A549 (cell line): ENCODE results near the gene EML1. TPM values are rescaled to one million over a fixed set of nuclear protein-coding genes. Genes with fewer than 3 reads are reported as not detected.

Source experiments
- BHLHE40 ChIP-seq: IDR thresholded peaks from 2 replicates; pipeline ENCODE4 v1.6.1; 2012; ENCODE audit warnings: low read depth, low read length, inconsistent platforms
- CBX2 ChIP-seq: fragments of 200-600 bp; sonication (generic); IDR thresholded peaks from 2 replicates; pipeline ENCODE4 v1.6.1; 2016; ENCODE audit warnings: low read depth, mild to moderate bottlenecking, borderline replicate concordance
- CBX8 ChIP-seq: fragments of 200-600 bp; sonication (generic); IDR thresholded peaks from 2 replicates; pipeline ENCODE4 v1.6.1; 2016
- CEBPB ChIP-seq, 2 experiments: fragments of >200 bp in 1 of 2; sonication (Bioruptor Twin) in 1 of 2; formaldehyde crosslinking in 1 of 2; IDR thresholded peaks; 2 replicates each; pipeline ENCODE4 v1.6.1; 2012 to 2016
- CHD2 ChIP-seq: fragments of 150-350 bp; IDR thresholded peaks from 2 replicates; pipeline ENCODE4 v1.6.1; 2014; ENCODE audit warnings: low read length; ENCODE audit not compliant: partially characterized antibody
- CHD4 ChIP-seq: fragments of 200-600 bp; sonication (generic); IDR thresholded peaks from 2 replicates; pipeline ENCODE4 v1.6.1; 2016; ENCODE audit warnings: antibody characterized with exemption, mild to moderate bottlenecking, borderline replicate concordance
- CTCF ChIP-seq: fragments of >200 bp; sonication (Bioruptor Twin); formaldehyde crosslinking; IDR thresholded peaks from 3 replicates; pipeline ENCODE4 v1.5.1; 2016
- EHF ChIP-seq: fragments of 250-450 bp; sonication (Bioruptor Pico); IDR thresholded peaks from 2 replicates; pipeline ENCODE4 v1.5.0; 2020; ENCODE audit warnings: mild to moderate bottlenecking
- EP300 ChIP-seq, 2 experiments: fragments of >200 bp; sonication (Bioruptor Twin); formaldehyde crosslinking; IDR thresholded peaks; 2 replicates in 1 of 2; 3 replicates in 1 of 2; pipeline ENCODE4 v1.6.1; 2016 to 2017
- ESRRA ChIP-seq: fragments of 150-350 bp; IDR thresholded peaks from 2 replicates; pipeline ENCODE4 v1.6.1; 2014; ENCODE audit warnings: mild to moderate bottlenecking, low read length, borderline replicate concordance
- FOSB ChIP-seq: fragments of 250-450 bp; sonication (Bioruptor Pico); IDR thresholded peaks from 2 replicates; pipeline ENCODE4 v1.5.0; 2020; ENCODE audit warnings: mild to moderate bottlenecking, moderate library complexity
- HOXA7 ChIP-seq: fragments of 250-450 bp; sonication (Bioruptor Pico); IDR thresholded peaks from 2 replicates; pipeline ENCODE4 v1.5.0; 2020; ENCODE audit warnings: mild to moderate bottlenecking, moderate library complexity
- HOXB13 ChIP-seq: fragments of 250-450 bp; sonication (Bioruptor Pico); IDR thresholded peaks from 2 replicates; pipeline ENCODE4 v1.5.0; 2020; ENCODE audit warnings: low read depth, mild to moderate bottlenecking, moderate library complexity
- HOXB5 ChIP-seq: fragments of 250-450 bp; sonication (Bioruptor Pico); IDR thresholded peaks from 2 replicates; pipeline ENCODE4 v1.5.0; 2020; ENCODE audit warnings: mild to moderate bottlenecking, moderate library complexity
- KDM1A ChIP-seq: fragments of 200-600 bp; sonication (generic); IDR thresholded peaks from 2 replicates; pipeline ENCODE4 v1.6.1; 2016; ENCODE audit warnings: low read depth, mild to moderate bottlenecking
- MYC ChIP-seq: IDR thresholded peaks from 2 replicates; pipeline ENCODE4 v1.6.1; 2012; ENCODE audit warnings: mild to moderate bottlenecking, inconsistent platforms, low read length, improper control_type of control experiment, borderline replicate concordance
- NPAS2 ChIP-seq: fragments of 250-450 bp; sonication (Bioruptor Pico); IDR thresholded peaks from 2 replicates; pipeline ENCODE4 v1.8.0; 2022; ENCODE audit warnings: mild to moderate bottlenecking, moderate library complexity, borderline replicate concordance
- POLR2AphosphoS2 ChIP-seq: conservative IDR thresholded peaks from 2 replicates; pipeline ENCODE4 v1.6.1; 2012; ENCODE audit warnings: low read length, improper control_type of control experiment, inconsistent platforms
- RARB ChIP-seq: fragments of 250-450 bp; sonication (Bioruptor Pico); IDR thresholded peaks from 2 replicates; pipeline ENCODE4 v1.8.0; 2021; ENCODE audit warnings: mild to moderate bottlenecking, moderate library complexity
- RCOR1 ChIP-seq: fragments of 150-350 bp; IDR thresholded peaks from 2 replicates; pipeline ENCODE4 v1.6.1; 2014; ENCODE audit warnings: antibody characterized with exemption, low read length, low read depth
- RNF2 ChIP-seq: fragments of 200-600 bp; sonication (generic); IDR thresholded peaks from 2 replicates; pipeline ENCODE4 v1.6.1; 2016; ENCODE audit warnings: low read depth, mild to moderate bottlenecking, antibody characterized with exemption, moderate library complexity, borderline replicate concordance
- SREBF2 ChIP-seq: fragments of 450-650 bp; IDR thresholded peaks from 2 replicates; pipeline ENCODE4 v1.6.1; 2014; ENCODE audit warnings: mild to moderate bottlenecking, moderate library complexity
- TFCP2L1 ChIP-seq: fragments of 250-450 bp; sonication (Bioruptor Pico); IDR thresholded peaks from 2 replicates; pipeline ENCODE4 v1.5.0; 2021; ENCODE audit warnings: mild to moderate bottlenecking
- TP53 ChIP-seq: fragments of 250-450 bp; sonication (Bioruptor Pico); IDR thresholded peaks from 2 replicates; pipeline ENCODE4 v1.5.0; 2021; ENCODE audit warnings: mild to moderate bottlenecking, moderate library complexity
- USF2 ChIP-seq: fragments of 450-650 bp; IDR thresholded peaks from 2 replicates; pipeline ENCODE4 v1.6.1; 2014; ENCODE audit warnings: antibody characterized with exemption
- ZFP36 ChIP-seq: fragments of 450-650 bp; IDR thresholded peaks from 2 replicates; pipeline ENCODE4 v1.6.1; 2014; ENCODE audit warnings: borderline replicate concordance; ENCODE audit not compliant: partially characterized antibody
- polyA plus RNA-seq, 4 experiments: library from polyadenylated mRNA; depleted of rRNA in 3 of 4; stranded (reverse); fragments of >200 nt; fragmentation: RNase III in 1 of 4; extraction: RNeasy Plus Mini Kit Qiagen cat#74134 plus additional on column Dnase treatment in 1 of 4; gene quantifications; 2 replicates in 3 of 4; 3 replicates in 1 of 4; pipeline ENCODE4 v1.2.3, GENCODE V29; 2011 to 2017
- TF ChIP-seq, protein P1 (sequence below): fragments of 200-600 bp; sonication (generic); IDR thresholded peaks from 2 replicates; pipeline ENCODE4 v1.6.1; 2016; ENCODE audit warnings: antibody characterized with exemption, mild to moderate bottlenecking, moderate library complexity
- TF ChIP-seq, protein P2 (sequence below): IDR thresholded peaks from 2 replicates; pipeline ENCODE4 v1.6.1; 2012
- TF ChIP-seq, protein P3 (sequence below): fragments of >200 bp; sonication (Bioruptor Twin); formaldehyde crosslinking; IDR thresholded peaks from 2 replicates; pipeline ENCODE4 v1.6.1; 2016

The EML1 gene
- polyA plus RNA-seq, 2 of the 4 experiments (the other 2 are of a cell fraction) = 29.7 to 30.8 TPM

DNA sequence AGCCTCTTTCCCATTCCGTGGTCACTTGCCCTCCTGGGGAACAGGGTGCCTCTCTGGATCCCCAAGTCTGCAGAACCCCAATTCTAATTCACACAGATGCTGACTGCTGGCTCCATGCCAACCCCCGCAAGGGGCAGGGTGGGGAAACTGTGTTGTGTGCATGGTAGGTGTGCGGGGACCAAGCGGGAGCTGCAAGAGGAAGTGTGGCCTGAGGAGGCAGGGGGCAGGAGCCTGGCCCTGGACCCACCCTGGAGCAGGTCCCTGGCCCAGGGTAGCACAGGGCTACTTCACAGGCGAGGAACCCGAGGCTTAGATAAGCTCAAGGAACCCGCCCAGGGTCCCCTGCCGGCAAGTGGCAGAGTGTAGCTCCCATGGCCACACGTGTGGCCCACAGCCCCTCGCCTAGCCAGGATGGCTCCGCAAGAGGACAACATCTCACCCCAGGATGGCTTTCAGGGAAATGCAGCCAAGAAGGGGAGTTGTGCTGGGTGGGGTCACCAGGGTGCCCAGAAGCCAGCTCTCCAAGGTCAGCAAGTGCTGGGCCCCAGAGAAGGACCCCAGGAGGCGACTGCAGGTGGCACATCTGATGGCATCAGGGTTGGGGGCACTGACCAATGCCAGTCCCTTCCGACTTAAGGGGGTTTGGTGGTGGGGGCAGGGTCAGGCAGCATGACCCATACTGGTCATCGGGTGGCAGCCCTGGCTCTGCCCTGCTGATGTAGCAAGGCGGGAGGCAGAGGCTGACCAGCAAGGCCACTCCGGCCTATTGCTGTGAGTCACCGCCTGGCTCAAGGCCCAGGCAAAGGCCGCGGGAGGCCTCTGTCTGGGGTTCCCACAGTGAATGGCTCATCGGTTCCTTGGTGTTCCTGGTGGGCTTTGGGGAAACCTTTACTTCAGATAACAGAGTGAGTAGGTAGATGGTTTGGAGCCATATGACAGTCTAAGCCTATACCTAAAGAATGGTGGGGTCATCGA, 37.3 kb upstream of the EML1 start (continued):
- TF ChIP-seq CTCF (no peak), CEBPB (IDR thresholded peaks at IDR 0.05) (no peak), HOXA7 (no peak), TP53 (CRISPR knock-in tag) (no peak), CBX2 (no peak), MYC (no peak), SREBF2 (no peak), RCOR1 (no peak), RARB (CRISPR knock-in tag) (no peak), HOXB5 (CRISPR knock-in tag) (no peak), RNF2 (no peak), FOSB (CRISPR knock-in tag) (no peak), USF2 (no peak), TFCP2L1 (CRISPR knock-in tag) (no peak), BHLHE40 (no peak), EHF (CRISPR knock-in tag) (no peak), EP300 (IDR thresholded peaks at IDR 0.05) (peak in 1 of 2 experiments; percentile 51; a peak in 2 of 5 replicates), CBX8 (no peak), HOXB13 (no peak), NPAS2 (CRISPR knock-in tag) (no peak), ZFP36 (no peak), CHD2 (no peak), KDM1A (no peak), ESRRA (no peak), POLR2AphosphoS2 (no peak), CHD4 (no peak)
- TF ChIP-seq, protein P1, sequence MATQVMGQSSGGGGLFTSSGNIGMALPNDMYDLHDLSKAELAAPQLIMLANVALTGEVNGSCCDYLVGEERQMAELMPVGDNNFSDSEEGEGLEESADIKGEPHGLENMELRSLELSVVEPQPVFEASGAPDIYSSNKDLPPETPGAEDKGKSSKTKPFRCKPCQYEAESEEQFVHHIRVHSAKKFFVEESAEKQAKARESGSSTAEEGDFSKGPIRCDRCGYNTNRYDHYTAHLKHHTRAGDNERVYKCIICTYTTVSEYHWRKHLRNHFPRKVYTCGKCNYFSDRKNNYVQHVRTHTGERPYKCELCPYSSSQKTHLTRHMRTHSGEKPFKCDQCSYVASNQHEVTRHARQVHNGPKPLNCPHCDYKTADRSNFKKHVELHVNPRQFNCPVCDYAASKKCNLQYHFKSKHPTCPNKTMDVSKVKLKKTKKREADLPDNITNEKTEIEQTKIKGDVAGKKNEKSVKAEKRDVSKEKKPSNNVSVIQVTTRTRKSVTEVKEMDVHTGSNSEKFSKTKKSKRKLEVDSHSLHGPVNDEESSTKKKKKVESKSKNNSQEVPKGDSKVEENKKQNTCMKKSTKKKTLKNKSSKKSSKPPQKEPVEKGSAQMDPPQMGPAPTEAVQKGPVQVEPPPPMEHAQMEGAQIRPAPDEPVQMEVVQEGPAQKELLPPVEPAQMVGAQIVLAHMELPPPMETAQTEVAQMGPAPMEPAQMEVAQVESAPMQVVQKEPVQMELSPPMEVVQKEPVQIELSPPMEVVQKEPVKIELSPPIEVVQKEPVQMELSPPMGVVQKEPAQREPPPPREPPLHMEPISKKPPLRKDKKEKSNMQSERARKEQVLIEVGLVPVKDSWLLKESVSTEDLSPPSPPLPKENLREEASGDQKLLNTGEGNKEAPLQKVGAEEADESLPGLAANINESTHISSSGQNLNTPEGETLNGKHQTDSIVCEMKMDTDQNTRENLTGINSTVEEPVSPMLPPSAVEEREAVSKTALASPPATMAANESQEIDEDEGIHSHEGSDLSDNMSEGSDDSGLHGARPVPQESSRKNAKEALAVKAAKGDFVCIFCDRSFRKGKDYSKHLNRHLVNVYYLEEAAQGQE = no peak
- TF ChIP-seq, protein P2, sequence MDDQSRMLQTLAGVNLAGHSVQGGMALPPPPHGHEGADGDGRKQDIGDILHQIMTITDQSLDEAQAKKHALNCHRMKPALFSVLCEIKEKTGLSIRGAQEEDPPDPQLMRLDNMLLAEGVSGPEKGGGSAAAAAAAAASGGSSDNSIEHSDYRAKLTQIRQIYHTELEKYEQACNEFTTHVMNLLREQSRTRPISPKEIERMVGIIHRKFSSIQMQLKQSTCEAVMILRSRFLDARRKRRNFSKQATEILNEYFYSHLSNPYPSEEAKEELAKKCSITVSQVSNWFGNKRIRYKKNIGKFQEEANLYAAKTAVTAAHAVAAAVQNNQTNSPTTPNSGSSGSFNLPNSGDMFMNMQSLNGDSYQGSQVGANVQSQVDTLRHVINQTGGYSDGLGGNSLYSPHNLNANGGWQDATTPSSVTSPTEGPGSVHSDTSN = no peak
- TF ChIP-seq, protein P3, sequence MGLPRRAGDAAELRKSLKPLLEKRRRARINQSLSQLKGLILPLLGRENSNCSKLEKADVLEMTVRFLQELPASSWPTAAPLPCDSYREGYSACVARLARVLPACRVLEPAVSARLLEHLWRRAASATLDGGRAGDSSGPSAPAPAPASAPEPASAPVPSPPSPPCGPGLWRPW = no peak
